Chondrocyte (in vitro differentiated cells): ENCODE results near the gene TSC22D3. TPM values are rescaled to one million over a fixed set of nuclear protein-coding genes. Genes with fewer than 3 reads are reported as not detected.

Experiments used
- DNase-seq: peaks from one replicate; pipeline ENCODE4 v3.0.0; 2021; ENCODE audit warnings: mixed read lengths, low spot score
- H3K27ac Mint-ChIP-seq: one replicate; pipeline ENCODE4 v1.8.0; 2021; ENCODE audit warnings: mild to moderate bottlenecking, moderate library complexity, mixed read lengths; ENCODE audit not compliant: unreplicated experiment
- H3K27me3 Mint-ChIP-seq: 2 replicates; pipeline ENCODE4 v1.8.0; 2021; ENCODE audit warnings: low read depth, mixed read lengths
- H3K36me3 Mint-ChIP-seq: 2 replicates; pipeline ENCODE4 v1.8.0; 2021; ENCODE audit warnings: low read depth, mixed read lengths
- H3K4me1 Mint-ChIP-seq: 2 replicates; pipeline ENCODE4 v1.8.0; 2021; ENCODE audit warnings: low read depth, mild to moderate bottlenecking, mixed read lengths
- H3K4me3 Mint-ChIP-seq: one replicate; pipeline ENCODE4 v1.8.0; 2021; ENCODE audit warnings: mild to moderate bottlenecking, moderate library complexity, mixed read lengths; ENCODE audit not compliant: unreplicated experiment
- H3K9me3 Mint-ChIP-seq: 2 replicates; pipeline ENCODE4 v1.8.0; 2021; ENCODE audit warnings: low read depth, mixed read lengths
- CTCF ChIP-seq: fragments of 200-600 bp; sonication (generic); IDR thresholded peaks from 2 replicates; pipeline ENCODE4 v1.5.0; 2021; ENCODE audit warnings: antibody characterized with exemption, mild to moderate bottlenecking, moderate library complexity
- total RNA-seq: library from RNA; stranded (reverse); gene quantifications from 3 replicates; pipeline ENCODE4 v1.2.1, GENCODE V29; 2021

The TSC22D3 gene
- total RNA-seq, 1 donor from 2014 or later, result 191 TPM

DNA sequence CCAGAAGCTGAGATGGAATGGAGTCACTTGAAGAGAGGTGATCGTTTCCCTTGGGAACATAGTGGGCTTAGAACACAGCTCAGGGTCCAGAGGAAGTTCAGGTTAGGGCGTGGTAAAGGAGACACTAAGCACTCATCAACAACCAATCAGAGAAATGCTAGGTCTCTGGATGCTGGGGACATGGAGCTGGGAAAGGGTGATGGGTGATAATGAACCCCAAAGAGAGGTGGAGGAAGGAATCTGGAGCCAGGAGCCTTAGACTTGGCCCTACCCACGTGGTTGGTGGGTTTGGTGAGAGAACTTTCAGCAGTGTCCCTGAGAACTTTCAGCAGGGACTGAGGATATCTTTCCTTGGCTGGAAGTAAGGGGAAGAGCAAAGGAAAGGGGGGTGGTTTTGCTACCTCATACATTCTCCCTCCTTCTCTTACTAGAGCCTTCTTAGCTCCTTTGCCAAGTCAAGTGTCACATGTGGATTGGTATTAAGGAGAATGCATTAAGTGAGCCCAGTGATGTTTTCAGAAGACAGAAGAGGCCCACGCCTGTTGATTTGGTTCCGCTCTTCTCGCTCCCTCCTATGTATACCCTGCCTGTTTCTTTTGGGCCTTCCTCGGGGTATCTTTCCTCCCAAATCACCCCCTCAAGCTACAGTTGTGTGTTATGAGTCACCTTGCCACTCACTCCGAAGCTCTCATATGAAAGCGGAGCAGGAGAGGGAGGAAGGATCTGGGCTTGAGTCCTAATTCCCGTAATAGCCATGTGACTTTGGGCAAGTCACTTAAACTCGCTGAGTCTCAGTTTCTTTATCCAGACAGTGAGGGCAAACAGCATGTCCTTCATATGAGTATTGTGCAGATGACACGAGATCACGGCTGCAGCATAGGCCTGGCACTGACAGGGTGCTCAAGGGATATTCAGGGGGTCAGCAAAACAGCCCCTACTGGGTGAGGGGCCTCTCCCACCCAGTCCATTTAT lies 63.1 kb downstream of the TSC22D3 start:
- H3K27me3 Mint-ChIP-seq, result no peaks in the 10 kb centered on the region
- peak overlapping the region; percentile 94 for H3K27ac Mint-ChIP-seq
- DNase-seq, result no peak

DNA sequence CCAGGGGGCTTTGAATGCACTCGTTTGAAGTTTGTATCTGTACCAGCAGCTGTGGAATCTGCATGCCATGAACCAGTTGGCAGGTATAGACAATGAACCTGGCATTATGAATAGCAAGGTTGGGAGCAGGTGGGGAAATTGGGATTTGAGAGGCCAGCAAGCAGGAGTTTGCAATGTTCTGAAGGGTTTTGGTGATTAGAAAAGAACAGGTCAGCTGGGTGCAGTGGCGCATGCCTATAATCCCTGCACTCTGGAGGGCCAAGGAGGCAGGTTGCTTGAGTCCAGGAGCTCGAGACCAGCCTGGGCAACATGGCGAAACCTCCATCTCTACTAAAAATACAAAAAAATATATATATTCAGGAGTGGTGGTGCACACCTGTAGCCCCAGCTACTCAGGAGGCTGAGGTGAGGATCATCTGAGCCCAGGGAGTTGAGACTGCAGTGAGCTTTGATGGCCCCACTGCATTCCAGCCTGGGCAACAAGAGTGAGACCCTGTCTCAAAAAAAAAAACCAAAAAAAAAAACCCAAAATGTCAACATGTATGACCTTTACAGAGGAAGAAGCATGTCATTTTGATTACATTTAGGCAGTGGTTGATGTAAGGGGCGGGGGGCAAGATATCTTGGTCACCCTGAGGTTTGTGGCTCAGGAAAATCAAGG lies 63.9 kb downstream of the TSC22D3 start:
- Mint-ChIP-seq H3K27ac (peak overlapping the region; percentile 94), H3K36me3 (peaks cover 22% of the 10 kb centered on the region), H3K9me3 (no peaks in the 10 kb centered on the region), H3K27me3 (no peaks in the 10 kb centered on the region), H3K4me1 (peaks cover 45% of the 10 kb centered on the region), H3K4me3 (no peak overlapping the region)
- TF ChIP-seq CTCF, result no peak
- no peak for DNase-seq

More for the DNA sequence above, 63.1 kb downstream of the TSC22D3 start:
- TF ChIP-seq CTCF, result no peak
- Mint-ChIP-seq H3K4me1 (peaks cover 51% of the 10 kb centered on the region), H3K9me3 (no peaks in the 10 kb centered on the region), H3K36me3 (peaks cover 22% of the 10 kb centered on the region), H3K4me3 (peak overlapping the region; percentile 40)

DNA sequence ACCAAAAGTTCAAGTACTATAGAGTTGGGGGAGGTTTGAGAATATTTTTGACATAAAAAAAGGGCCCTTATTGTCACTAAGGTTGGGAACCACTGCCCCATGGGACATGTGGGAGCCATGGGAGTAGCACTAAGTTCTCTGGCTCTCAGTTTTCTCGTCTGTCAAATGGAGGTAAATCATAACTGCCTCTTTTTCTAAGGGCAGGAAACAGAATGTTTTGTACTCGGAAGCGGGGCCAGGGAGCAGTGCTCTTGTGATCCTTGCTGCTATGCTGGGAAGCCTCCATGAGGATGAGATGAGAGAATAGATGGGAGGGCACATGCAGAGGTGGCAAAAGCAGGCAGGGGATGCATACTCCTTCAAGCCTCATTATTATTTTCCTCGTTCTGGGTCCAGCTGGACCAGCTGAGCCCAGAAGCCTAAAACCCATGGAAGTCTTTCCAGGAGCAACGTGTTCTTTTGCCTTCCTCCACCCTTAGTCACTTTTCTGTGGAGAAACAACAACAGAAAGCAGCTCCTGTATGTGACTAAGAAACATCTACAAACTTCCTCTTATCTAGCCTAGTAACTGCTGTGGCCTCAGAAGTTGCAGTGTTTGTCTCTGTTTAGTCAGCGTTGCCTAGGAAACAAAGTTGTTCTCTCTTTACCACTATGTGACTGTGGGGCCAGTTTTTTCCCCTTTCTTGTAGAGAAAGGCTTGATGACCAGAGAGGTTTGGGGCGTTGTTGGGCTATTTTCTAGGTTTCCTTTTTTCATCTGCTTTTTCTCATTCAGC lies 64.8 kb downstream of the TSC22D3 start:
- H3K9me3 Mint-ChIP-seq, result no peaks in the 10 kb centered on the region

GRCh38 chrX:107709266-107709806 lies 66.3 kb downstream of the TSC22D3 start:
- no peaks in the 10 kb centered on the region for H3K9me3 Mint-ChIP-seq
- H3K4me1 Mint-ChIP-seq, result peaks cover 37% of the 10 kb centered on the region
- no peaks in the 10 kb centered on the region for H3K27me3 Mint-ChIP-seq
- peaks cover 8% of the 10 kb centered on the region for H3K36me3 Mint-ChIP-seq
- H3K27ac Mint-ChIP-seq, result no peak overlapping the region
- TF ChIP-seq CTCF, result no peak
- H3K4me3 Mint-ChIP-seq, result no peak overlapping the region
- no peak for DNase-seq

More for the DNA sequence above, 64.8 kb downstream of the TSC22D3 start:
- TF ChIP-seq CTCF, result no peak
- H3K4me1 Mint-ChIP-seq, result peaks cover 45% of the 10 kb centered on the region
- DNase-seq, result no peak
- no peaks in the 10 kb centered on the region for H3K27me3 Mint-ChIP-seq
- H3K4me3 Mint-ChIP-seq, result no peak overlapping the region
- H3K27ac Mint-ChIP-seq, result peak overlapping the region; percentile 94
- peaks cover 20% of the 10 kb centered on the region for H3K36me3 Mint-ChIP-seq
